Measurements from ENCODE around the gene EXOC4. TPM values are rescaled to one million over a fixed set of nuclear protein-coding genes. Genes with fewer than 3 reads are reported as not detected.

The EXOC4 gene
- total RNA-seq, 3 donors from 2014 or later, result 63.9 to 90.2 (median 89.5) TPM

DNA sequence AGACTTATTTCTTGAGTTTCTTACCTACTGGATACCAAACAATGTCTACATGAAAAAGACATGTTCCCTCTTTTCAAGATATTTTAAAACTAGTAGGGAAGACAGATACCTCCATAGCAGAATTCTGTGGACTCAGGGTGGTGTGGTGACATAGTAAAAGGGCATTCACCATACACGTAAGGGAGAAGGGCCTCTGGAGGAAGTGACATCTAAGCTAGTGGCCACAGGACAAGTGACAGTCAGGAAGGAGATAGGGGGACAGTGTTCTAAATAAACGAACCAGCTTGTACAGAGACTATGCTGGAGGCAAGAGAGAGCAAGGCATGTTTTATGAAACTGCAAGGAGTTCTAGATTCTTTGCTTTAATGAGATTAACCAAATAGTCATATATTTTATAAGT is 552.5 kb downstream of the EXOC4 start:
- H3K4me1 ChIP-seq (ENCODE audit: low read depth), result no peaks in the 10 kb centered on the region
- intact Hi-C loops (cut with DNase I, micrococcal nuclease), result no loop called here
- no peaks in the 10 kb centered on the region for H3K9me3 ChIP-seq
- H3K4me3 ChIP-seq, result no peak overlapping the region
- ATAC-seq (no peak), DNase-seq (no peak)
- H3K36me3 ChIP-seq (ENCODE audit: low read depth), result no peaks in the 10 kb centered on the region
- TF ChIP-seq, protein P1, sequence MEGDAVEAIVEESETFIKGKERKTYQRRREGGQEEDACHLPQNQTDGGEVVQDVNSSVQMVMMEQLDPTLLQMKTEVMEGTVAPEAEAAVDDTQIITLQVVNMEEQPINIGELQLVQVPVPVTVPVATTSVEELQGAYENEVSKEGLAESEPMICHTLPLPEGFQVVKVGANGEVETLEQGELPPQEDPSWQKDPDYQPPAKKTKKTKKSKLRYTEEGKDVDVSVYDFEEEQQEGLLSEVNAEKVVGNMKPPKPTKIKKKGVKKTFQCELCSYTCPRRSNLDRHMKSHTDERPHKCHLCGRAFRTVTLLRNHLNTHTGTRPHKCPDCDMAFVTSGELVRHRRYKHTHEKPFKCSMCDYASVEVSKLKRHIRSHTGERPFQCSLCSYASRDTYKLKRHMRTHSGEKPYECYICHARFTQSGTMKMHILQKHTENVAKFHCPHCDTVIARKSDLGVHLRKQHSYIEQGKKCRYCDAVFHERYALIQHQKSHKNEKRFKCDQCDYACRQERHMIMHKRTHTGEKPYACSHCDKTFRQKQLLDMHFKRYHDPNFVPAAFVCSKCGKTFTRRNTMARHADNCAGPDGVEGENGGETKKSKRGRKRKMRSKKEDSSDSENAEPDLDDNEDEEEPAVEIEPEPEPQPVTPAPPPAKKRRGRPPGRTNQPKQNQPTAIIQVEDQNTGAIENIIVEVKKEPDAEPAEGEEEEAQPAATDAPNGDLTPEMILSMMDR (IDR thresholded peaks at IDR 0.05), result no peak

DNA sequence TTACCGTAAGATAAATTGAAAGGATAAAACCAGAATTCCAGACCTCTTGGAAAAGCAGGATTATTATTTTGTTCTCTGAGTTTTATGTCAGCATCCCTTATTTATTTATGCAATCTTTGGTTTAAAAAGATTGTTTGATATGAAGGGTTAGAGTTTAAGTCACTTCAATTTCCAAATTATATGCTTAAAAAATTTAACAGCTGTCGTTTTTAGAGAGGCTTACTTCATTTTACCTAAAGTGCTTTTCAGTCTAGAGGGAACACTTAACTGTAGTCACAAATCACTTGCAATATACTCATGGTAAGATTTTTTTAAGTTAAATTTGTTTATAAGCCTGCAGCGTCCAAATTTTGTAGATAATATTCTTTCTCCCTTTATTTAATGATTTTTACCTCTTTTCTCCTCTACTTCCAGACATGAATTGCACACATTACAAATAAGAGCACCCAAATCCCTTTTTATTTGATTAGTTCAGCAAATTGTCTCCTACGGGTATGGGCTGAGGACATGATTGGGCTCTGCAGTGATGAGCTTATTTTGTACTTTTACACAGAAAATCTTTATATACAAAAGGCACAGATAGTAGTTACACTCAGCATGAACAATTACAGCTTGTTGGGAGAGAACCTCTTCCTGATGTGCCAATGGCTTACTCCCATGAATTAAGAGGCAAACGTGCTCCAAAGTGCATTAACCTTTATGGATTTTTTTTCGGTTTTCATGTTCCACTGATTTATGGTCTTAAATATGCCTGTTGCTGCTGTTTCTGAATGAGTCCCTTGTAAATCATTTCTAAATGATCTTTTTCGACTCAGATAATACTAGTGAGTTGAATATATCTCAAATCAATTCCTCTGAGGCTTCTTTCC is 555.0 kb downstream of the EXOC4 start:
- DNase-seq, result no peak
- ATAC-seq, result no peak
- H3K4me1 ChIP-seq (ENCODE audit: low read depth), result no peaks in the 10 kb centered on the region
- intact Hi-C loops (cut with DNase I, micrococcal nuclease), result no loop called here
- TF ChIP-seq, protein P1 (IDR thresholded peaks at IDR 0.05), result no peak
- H3K36me3 ChIP-seq (ENCODE audit: low read depth), result no peaks in the 10 kb centered on the region
- no peaks in the 10 kb centered on the region for H3K9me3 ChIP-seq
- H3K4me3 ChIP-seq, result no peak overlapping the region

DNA sequence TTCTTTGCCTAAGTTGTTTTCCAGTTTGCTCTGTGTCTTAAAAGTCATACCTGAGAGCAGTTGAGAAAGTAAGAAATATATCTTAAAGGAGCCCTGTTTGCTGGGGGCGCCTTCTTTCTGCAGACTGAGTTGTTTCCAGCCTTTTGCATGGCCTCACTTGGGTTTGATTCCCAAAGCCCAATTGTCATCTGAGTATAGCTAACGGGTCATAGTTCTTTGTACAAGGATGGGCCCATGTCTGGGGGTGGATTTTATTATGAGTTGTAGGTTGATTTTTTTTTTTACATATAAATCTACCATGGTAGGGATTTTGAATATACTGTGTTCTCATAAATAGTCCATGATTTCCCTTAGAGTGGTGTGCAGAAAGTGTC is 555.6 kb downstream of the EXOC4 start:
- H3K4me3 ChIP-seq, result no peak overlapping the region
- ATAC-seq (no peak), DNase-seq (no peak)
- intact Hi-C loops (cut with DNase I, micrococcal nuclease), result no loop called here
- no peaks in the 10 kb centered on the region for H3K9me3 ChIP-seq
- TF ChIP-seq, protein P1 (IDR thresholded peaks at IDR 0.05), result no peak
- H3K4me1 ChIP-seq (ENCODE audit: low read depth), result no peaks in the 10 kb centered on the region
- no peaks in the 10 kb centered on the region for H3K36me3 ChIP-seq (ENCODE audit: low read depth)

DNA sequence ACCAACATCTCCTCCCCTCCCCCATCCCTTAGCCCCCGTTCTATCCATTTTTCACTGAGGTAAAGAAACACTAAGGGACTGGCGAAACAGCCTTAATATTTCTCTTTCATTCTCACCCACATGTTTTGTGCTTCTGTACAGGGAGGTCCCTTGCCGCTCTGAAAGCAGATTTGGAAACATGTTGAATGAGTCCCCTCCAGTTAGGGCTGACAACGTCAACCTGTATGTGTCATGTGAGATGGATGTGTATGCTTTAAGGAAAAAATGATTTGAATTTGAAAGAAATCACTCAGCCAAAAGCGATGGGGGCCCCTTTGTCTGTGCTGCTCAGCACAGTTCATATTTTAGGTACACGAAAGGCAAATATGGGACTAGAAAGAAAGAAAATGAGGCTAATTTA is 560.0 kb downstream of the EXOC4 start:
- no peak for ATAC-seq

DNA sequence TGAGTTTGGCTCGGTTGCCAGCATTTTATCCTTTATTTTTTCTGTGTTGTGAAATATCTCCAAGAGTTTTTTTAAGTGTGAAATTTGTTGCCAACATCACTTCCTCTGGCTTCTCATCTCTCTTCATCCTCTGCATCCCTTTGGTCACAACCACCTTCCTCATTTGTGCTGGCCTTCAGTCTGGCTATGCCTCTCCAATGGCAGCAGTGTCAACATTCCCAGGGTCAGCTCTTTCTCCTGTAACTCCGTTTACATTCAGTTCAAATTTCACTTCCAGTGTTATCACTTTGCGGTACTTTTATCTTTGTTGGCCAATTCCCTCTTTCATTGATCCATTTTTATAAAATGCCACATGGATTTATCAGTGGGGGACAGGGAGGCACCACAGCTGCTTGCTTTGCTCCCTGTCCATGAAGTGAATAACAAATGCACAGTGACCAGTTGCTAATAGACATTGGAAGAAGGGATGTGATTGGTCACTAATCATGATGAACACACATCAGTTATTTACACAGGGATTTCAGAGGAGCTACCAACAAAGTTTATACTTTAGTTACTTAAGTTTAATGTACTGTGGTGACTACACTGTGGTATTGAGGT is 562.8 kb downstream of the EXOC4 start:
- Histone ChIP-seq H3K4me3 (no peak overlapping the region), H3K9me3 (no peaks in the 10 kb centered on the region), H3K36me3 (ENCODE audit: low read depth) (no peaks in the 10 kb centered on the region), H3K4me1 (ENCODE audit: low read depth) (no peaks in the 10 kb centered on the region)
- ATAC-seq, result no peak
- intact Hi-C loops (cut with DNase I, micrococcal nuclease), result no loop called here
- TF ChIP-seq, protein P1 (IDR thresholded peaks at IDR 0.05), result no peak
- DNase-seq, result no peak

More for the DNA sequence above, 560.0 kb downstream of the EXOC4 start:
- no peak overlapping the region for H3K4me3 ChIP-seq
- no peaks in the 10 kb centered on the region for H3K4me1 ChIP-seq (ENCODE audit: low read depth)
- TF ChIP-seq, protein P1 (IDR thresholded peaks at IDR 0.05), result no peak
- DNase-seq, result no peak
- H3K9me3 ChIP-seq, result no peaks in the 10 kb centered on the region
- intact Hi-C loops (cut with DNase I, micrococcal nuclease), result no loop called here
- H3K36me3 ChIP-seq (ENCODE audit: low read depth), result no peaks in the 10 kb centered on the region

All from mucosa of descending colon (tissue), 3 donors.